Measurements from ENCODE around the gene APMAP. TPM values are rescaled to one million over a fixed set of nuclear protein-coding genes. Genes with fewer than 3 reads are reported as not detected.
A peak's percentile ranks its signal among the peaks of the same experiment; 100 is the strongest.
"Not testable (repeated sequence)": the region's sequence is repeated elsewhere in the genome, so short reads cannot be mapped to it uniquely, and the experiment has no call there.

APMAP gene
- total RNA-seq, 1 experiment from 2014 or later = 80.3 TPM

DNA sequence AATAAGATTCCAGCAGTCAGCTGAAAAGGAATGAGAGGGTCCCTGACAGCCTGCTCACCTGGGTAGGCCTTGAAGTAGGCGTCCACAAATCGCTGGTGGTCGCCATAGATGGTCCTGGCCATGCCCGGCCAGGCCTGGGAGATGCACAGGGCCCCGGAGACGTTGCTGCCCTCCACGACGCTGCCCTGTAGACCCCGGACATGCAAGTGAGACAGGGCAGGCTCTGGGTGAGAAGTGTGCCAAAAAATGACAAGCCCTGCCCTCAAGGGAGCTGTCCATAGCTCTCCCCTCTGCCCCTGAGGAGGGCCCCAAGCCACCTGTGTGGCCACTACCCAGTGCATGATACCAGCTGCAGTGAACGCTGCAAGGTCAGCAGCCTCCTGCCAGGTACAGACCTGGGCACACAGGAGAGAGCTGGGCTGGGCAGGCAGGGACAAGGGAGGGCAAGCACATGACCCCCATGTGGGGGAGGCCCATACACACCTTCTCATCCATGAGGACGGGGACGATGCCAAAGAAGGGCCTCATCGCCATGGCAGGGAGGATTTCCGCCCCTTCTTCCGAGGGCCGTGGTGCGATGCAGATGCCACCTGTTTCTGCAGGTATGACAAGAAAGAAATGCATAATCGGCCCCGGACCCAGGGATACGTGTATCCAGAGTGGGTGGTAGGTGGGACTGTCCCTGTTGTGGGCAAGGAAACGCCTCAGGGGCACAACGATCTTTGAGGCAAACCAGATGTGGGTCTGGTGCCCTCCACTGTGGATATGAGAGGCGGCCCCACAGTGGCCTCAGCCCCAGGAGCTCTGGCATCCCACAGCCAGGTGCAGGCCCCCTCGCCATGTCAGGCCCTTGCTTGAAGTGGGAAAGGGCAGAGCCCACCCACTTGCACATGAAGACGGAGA is 21.2 kb upstream of the APMAP start:
- Histone ChIP-seq H3K4me3 (no peak overlapping the region), H3K27me3 (no peaks in the 10 kb centered on the region), H3K9me3 (no peaks in the 10 kb centered on the region), H3K36me3 (no peaks in the 10 kb centered on the region)
- no peak for DNase-seq

DNA sequence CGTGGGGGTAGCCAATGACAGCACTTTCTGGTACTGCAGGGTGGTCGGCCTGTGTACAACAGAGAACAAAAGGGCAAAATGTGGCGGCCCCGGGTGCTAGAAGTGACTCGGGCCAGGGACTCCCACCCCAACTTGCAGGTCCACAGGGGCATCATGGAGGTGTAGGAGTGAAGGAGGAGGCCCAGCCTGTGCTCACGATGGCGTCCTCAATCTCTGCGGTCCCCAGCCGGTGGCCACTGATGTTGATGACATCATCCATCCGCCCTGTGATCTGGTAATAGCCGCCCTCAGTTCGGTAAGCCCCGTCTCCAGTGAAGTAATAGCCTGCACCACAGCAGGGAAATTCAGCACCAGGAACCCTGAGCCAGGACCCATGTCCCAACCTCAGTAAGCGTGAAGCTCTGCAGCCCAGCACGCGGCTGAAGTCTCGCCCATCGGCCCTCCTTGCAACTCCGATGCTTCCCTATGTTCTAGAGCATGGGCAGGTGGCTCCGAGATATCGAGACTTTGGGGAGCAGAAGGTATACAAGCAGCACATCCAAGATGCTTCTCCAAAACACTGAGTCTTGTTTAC is 20.2 kb upstream of the APMAP start:
- Histone ChIP-seq H3K4me3 (no peak overlapping the region), H3K9me3 (no peaks in the 10 kb centered on the region), H3K27me3 (no peaks in the 10 kb centered on the region), H3K36me3 (no peaks in the 10 kb centered on the region)
- DNase-seq = no peak

DNA sequence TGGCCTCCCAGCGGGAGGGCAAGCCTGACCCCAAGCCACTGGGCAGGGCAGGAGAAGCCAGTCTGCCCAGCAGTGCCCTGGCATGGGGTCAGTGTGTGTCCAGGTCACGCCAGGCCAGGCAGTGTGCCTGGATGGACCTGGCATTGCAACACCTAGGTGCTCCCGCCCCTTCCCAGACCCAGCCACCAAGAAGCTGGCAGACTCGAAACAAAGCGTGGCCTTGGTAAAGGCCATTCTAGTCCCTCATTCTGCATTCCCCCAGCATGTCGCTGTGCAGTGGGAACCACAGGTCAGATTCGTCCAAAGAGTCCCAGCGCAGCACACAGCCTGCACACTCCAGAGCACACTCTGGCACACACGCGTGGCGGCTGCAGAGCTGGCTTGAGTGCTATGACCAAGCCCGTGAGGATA is 19.3 kb upstream of the APMAP start:
- Histone ChIP-seq H3K4me3 (no peak overlapping the region), H3K27me3 (no peaks in the 10 kb centered on the region), H3K9me3 (no peaks in the 10 kb centered on the region), H3K36me3 (no peaks in the 10 kb centered on the region)
- DNase-seq = no peak

DNA sequence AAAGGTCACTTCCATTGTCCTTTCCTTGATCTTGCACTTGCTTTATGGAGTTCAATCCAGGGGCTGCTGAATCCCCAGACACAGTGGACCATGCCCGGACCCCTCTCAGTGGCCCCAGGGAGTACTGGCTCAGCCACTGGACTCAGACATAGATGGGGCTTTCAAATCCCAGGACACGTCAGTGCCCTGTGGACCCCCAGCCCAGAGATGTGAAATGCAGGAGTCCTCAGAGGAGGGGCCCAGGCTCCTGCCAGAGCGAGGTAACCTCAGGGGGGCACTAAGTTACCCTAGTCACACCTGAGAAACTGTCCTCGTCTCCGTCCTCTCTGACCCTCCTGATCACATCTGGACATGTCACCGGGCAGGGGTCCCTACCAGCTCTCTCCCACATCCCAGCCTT is 18.7 kb upstream of the APMAP start:
- H3K36me3 ChIP-seq = no peaks in the 10 kb centered on the region
- no peak for DNase-seq
- H3K4me3 ChIP-seq = no peak overlapping the region
- H3K9me3 ChIP-seq = no peaks in the 10 kb centered on the region
- no peaks in the 10 kb centered on the region for H3K27me3 ChIP-seq

DNA sequence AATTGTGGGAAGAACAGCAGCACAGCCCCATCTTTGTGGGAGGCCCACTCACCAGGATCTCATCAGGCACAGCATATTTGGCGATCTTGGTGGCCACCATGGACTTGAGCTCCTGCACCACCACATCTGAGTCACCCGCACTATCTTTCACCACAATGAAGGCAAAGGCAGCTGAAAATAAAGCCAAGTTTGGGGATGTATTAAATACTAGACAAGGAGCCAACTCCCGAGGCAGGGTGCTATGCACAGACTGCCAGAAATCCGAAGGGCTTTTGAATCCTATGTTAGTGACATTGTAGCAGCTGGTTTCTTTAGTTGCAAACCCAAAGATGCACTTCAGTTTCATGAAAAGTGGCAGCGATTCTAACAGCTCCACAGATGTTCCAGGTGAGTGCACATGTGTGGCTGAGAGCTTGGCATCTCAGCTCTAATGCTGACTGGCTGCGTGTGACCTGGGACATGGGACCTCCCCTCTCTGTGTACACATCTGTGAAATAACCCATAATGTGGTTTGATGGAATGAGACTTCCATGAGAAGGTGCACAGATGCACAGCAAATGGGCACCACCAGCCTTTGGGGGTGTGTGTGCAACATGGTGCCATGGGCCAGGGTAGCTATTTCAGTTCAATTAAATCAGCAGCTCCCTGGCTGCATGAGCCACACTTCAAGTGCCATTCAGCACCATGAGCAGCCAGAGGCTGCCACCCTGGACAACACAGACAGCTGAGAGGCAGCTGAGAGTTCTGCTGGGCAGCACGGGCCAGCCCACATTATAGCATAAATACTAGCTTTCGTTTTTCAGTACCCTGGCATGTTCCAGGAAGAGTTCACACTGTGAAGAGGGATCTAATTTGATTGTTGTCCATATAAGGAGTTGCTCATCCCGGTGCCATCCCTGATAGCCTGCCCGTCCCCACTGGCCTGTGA is 16.9 kb upstream of the APMAP start:
- Histone ChIP-seq H3K27me3 (no peaks in the 10 kb centered on the region), H3K36me3 (no peaks in the 10 kb centered on the region), H3K4me3 (no peak overlapping the region), H3K9me3 (no peaks in the 10 kb centered on the region)
- no peak for DNase-seq

DNA sequence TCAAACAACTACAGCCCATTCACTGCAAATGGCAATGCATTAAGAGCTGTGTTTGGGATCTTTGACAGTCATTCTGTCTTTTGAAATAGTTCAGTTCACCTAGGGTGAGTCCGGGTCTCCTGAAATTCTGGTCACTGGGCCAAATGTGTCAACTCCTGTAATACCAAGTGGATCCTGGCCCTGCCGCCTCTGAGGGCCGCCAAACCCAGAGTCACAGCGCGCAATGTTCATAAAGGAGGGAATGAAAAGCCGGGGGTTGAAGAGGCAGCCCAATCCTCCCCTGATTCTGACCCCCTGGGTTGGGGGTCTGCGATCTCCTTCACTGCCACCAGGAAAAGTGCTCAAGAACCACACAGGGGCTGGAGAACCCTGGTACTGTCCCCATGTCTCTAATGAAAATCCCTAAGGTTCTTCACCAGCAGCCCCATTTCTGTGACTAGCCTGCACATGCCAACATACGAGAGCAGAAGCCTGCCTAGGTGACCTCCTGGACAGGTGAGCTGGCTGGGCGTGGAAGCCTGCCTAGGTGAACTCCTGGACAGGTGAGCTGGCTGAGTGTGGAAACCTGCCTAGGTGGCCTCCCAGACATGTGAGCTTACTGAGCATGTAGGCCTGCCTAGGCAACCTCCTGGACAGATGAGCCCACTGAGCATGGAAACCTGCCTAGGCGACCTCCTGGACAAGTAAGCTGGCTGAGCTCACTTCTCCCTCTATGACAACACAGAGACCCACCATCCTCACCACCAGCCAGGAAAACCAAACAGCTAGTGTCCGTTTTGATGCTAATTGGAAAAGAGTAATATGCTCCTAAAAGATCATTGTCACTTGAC is 16.1 kb upstream of the APMAP start:
- no peaks in the 10 kb centered on the region for H3K9me3 ChIP-seq
- H3K36me3 ChIP-seq = no peaks in the 10 kb centered on the region
- H3K27me3 ChIP-seq = no peaks in the 10 kb centered on the region
- H3K4me3 ChIP-seq = no peak overlapping the region
- no peak for DNase-seq

DNA sequence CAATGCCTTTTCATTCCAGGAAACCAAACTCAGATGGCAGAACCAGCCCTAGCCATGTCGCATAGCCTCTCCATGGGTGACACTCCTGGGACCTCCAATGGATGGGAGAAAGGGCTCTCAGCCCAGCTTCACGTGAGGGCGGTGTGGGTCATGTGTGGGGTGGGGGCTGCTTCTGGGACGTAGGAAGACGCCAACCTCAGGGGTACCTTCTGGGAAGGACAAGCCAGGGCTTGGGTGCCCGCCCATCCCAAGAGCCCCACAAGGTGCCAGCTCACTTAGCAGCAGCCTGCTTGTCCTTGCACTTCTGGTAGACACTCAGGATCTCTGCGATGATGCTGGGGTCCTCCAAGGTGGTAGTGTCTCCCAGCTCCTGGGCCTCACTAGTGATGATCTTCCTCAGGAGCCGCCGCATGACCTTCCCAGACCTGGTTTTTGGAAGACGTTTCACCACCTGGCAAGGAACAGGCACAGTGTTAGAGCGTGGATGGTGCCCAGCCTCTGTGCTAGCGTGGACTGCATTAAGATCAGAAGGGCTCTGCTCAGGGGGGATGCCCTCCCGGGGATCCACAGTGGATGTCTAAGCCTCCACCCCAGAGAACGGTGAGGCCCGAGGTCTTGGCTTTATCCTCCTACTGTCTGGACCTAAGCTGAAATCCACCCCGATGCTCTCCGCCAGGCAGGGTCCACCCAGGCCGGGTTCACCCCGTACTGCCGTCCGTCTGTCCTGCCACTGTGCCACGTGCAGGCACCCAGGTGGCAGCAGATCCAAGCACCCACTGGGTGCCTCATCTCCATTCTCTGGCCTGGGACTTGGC is 15.1 kb upstream of the APMAP start:
- Histone ChIP-seq H3K36me3 (no peaks in the 10 kb centered on the region), H3K27me3 (no peaks in the 10 kb centered on the region), H3K9me3 (no peaks in the 10 kb centered on the region), H3K4me3 (no peak overlapping the region)
- no peak for DNase-seq

DNA sequence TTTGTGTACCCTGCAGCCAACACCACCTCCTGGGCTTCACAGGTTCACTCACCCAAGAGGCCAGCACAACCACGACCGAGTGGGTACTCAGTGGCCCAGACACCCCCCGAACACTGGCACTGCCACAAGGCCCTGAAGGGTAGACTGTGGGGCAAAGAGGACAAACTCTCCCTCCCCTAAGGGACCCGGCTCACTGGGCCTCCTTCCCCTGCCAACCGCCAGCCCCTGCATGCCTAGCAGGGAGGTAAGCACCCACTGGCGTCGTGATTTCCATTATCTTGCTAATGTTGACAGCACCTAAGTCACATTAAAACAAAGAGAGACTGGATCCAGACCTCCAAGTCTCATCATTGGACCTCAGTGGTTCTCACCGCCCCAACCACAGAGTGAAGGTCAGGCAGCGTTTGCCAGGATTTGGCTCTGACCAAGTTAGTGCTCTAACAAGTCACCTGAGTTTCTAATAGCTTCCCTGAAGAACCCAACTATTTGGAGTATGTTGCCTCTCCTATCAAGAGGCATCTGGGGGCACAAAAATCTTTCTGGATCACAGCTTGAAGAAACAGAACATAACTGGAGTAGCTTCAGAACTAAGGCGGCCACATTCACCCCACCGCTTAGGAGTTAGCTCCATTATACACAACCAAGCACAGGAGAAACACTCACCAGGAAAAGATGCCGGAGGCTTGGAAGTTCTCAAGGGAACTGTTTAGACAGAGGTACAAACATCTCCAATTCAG is 14.0 kb upstream of the APMAP start:
- Histone ChIP-seq H3K36me3 (no peaks in the 10 kb centered on the region), H3K4me3 (no peak overlapping the region), H3K9me3 (no peaks in the 10 kb centered on the region), H3K27me3 (no peaks in the 10 kb centered on the region)
- DNase-seq = no peak

DNA sequence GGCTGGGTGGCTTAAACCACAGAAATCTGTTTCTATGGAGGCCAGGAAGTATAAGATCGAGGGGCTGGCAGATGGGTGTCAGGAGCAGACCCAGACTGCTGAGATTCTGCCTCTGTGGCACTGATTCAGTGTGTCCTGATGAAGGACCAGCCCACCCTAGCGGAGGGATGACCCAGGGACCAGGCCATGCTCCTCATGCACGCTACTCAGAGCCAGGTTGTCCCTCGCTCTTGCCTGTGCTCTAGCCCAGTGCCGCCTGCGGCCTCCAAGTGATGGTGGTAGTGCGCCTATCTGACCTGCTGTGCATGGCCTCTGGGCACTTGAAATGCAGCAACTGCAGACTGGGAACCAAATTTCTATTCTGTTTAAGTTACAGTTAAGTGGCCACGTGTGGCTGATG is 13.1 kb upstream of the APMAP start:
- DNase-seq = no peak
- Histone ChIP-seq H3K9me3 (no peaks in the 10 kb centered on the region), H3K27me3 (no peaks in the 10 kb centered on the region), H3K36me3 (no peaks in the 10 kb centered on the region), H3K4me3 (no peak overlapping the region)

DNA sequence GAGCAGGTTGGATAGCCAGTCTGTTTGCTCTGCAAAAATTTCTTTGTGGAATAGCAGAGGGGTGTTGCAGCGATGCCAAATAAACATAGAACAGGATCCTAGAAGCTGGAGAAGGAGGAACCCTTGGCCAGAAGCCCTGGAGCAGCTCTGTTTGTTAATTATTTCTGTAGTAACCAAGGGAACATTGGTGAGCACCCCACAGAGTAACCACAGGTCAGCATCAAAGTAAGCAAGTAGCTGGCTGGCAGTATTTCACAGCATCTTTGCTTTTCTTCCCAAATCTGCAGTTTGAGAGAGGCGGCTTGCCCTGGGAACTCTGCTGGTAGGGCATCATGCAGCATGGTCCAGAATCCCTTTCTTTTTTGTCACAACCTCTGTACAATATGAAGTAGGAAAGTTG is 12.7 kb upstream of the APMAP start:
- Histone ChIP-seq H3K36me3 (no peaks in the 10 kb centered on the region), H3K9me3 (no peaks in the 10 kb centered on the region), H3K27me3 (no peaks in the 10 kb centered on the region), H3K4me3 (no peak overlapping the region)
- DNase-seq = no peak

DNA sequence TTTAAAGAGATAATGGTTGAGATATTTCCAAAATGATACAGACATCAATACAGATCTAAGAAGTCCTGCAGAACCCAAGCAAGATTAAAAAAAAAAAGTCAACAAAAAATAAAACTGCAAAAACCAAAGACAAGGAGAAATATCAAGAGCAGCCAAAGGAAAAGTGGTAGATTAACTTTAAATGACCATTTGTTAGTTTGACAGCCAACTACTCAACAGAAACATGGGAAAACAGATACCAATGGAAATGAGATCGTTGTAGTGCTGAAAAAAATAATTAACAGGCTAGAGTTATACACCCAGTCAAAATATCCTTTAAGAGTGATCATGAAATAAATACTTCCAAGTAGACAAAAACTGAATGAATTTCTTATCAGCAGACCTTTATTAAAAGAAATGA is 10.5 kb upstream of the APMAP start:
- H3K36me3 ChIP-seq = no peaks in the 10 kb centered on the region
- H3K9me3 ChIP-seq = no peaks in the 10 kb centered on the region
- H3K27me3 ChIP-seq = no peaks in the 10 kb centered on the region
- H3K4me3 ChIP-seq = no peak overlapping the region
- DNase-seq = no peak

DNA sequence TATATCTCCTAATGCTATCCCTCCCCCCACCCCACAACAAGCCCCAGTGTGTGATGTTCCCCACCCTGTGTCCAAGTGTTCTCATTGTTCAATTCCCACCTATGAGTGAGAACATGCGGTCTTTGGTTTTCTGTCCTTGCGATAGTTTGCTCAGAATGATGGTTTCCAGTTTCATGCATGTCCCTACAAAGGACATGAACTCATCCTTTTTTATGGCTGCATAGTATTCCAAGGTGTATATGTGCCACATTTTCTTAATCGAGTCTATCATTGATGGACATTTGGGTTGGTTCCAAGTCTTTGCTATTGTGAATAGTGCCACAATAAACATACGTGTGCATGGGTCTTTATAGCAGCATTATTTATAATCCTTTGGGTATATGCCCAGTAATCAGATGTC is 8.8 kb upstream of the APMAP start:
- not testable (repeated sequence) for DNase-seq, H3K9me3 ChIP-seq, H3K4me3 ChIP-seq, H3K36me3 ChIP-seq, H3K27me3 ChIP-seq

DNA sequence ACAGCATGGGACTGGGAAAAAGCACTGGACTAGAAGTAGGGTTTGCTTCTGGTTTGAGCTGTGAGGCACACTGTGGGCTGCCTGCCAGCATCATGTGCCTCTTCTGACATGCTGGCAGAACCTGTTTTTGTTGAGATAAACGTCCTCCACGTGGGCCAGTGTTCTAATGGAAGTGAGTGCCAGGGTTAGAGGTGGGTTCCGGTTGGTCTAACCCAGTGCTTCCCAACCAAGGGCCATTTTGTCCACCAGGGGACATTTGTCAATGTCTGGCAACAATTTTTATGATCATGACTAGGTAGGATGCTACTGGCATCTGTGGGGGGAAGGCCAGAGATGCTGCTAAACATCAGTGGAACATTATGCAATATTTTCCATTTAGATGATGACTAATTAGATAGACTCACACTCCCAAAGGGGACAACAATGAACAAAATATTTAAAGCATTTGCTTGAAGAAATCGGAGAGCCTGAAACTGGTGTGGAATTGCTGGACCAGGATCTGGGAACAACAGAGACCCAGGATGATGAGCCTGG is 7.8 kb upstream of the APMAP start:
- Histone ChIP-seq H3K27me3 (no peaks in the 10 kb centered on the region), H3K36me3 (no peaks in the 10 kb centered on the region), H3K4me3 (no peak overlapping the region), H3K9me3 (no peaks in the 10 kb centered on the region)
- DNase-seq = peak; percentile 69

DNA sequence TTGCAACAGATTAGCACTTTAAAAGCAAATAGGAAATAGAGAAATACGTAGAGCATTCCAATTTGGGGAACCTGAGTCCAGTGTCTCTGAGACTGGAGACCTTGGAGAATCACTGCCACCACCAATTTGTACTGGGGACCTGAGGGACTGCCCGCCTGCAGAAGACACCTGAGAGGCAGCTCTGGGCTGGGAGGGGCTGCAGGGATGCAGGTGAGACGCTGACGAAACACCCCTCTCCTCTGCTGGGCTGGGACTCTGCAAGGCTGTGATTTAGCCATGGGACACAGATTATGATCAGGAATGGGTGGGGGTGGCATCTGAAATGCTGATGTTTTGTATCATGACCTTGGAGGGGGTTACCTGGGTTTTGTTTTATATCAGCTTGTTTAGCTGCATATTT is 7.0 kb upstream of the APMAP start:
- H3K27me3 ChIP-seq = no peaks in the 10 kb centered on the region
- no peaks in the 10 kb centered on the region for H3K9me3 ChIP-seq
- H3K36me3 ChIP-seq = no peaks in the 10 kb centered on the region
- H3K4me3 ChIP-seq = no peak overlapping the region
- no peak for DNase-seq

Data from MG63 (cell line).